KMS-11 (cell line): ENCODE results near the gene ADGRD1.

Source experiments
- H2AFZ ChIP-seq: fragments of 200-600 bp; sonication (generic); 2 replicates; pipeline ENCODE4 v1.6.1; 2016; ENCODE audit warnings: antibody characterized with exemption, mixed run types, low read depth
- H3K27ac ChIP-seq: fragments of 200-600 bp; sonication (generic); 2 replicates; pipeline ENCODE4 v1.6.1; 2016; ENCODE audit warnings: mild to moderate bottlenecking, mixed run types
- H3K27me3 ChIP-seq: fragments of 200-600 bp; sonication (generic); 2 replicates; pipeline ENCODE4 v1.6.1; 2017; ENCODE audit warnings: mild to moderate bottlenecking, low read depth, mixed run types, moderate library complexity; ENCODE audit not compliant: insufficient read depth
- H3K36me3 ChIP-seq: fragments of 200-600 bp; sonication (generic); 2 replicates; pipeline ENCODE4 v1.6.1; 2017; ENCODE audit warnings: mild to moderate bottlenecking, mixed run types; ENCODE audit not compliant: insufficient read depth
- H3K4me1 ChIP-seq: fragments of 200-600 bp; sonication (generic); 2 replicates; pipeline ENCODE4 v1.6.1; 2016; ENCODE audit warnings: mild to moderate bottlenecking, low read depth, mixed run types; ENCODE audit not compliant: poor library complexity, severe bottlenecking
- H3K4me2 ChIP-seq: fragments of 200-600 bp; sonication (generic); 2 replicates; pipeline ENCODE4 v1.7.0; 2016; ENCODE audit warnings: mild to moderate bottlenecking, mixed run types
- H3K4me3 ChIP-seq: fragments of 200-600 bp; sonication (generic); IDR thresholded peaks from 2 replicates; pipeline ENCODE4 v1.6.1; 2017; ENCODE audit warnings: low read depth, low read length, mixed read lengths; ENCODE audit not compliant: insufficient read depth
- H3K79me2 ChIP-seq: fragments of 200-600 bp; sonication (generic); 2 replicates; pipeline ENCODE4 v1.6.1; 2016; ENCODE audit warnings: low read depth, mixed run types; ENCODE audit not compliant: insufficient read depth
- H3K9ac ChIP-seq: fragments of 200-600 bp; sonication (generic); 2 replicates; pipeline ENCODE4 v1.6.1; 2016; ENCODE audit warnings: mild to moderate bottlenecking, mixed run types
- H4K20me1 ChIP-seq: fragments of 200-600 bp; sonication (generic); 2 replicates; pipeline ENCODE4 v1.6.1; 2016; ENCODE audit warnings: mild to moderate bottlenecking, mixed run types; ENCODE audit not compliant: insufficient read depth
- CTCF ChIP-seq: fragments of 200-600 bp; sonication (generic); conservative IDR thresholded peaks from 2 replicates; pipeline ENCODE4 v1.6.1; 2017; ENCODE audit warnings: low read depth, mild to moderate bottlenecking, antibody characterized with exemption, low read length, moderate library complexity, mixed read lengths

The ADGRD1 gene

GRCh38 chr12:131041968-131042833 is 88.5 kb downstream of the ADGRD1 start:
- Histone ChIP-seq H3K36me3 (no peaks in the 10 kb centered on the region), H3K9ac (no peak overlapping the region), H3K4me2 (no peak overlapping the region), H3K79me2 (no peaks in the 10 kb centered on the region), H3K27ac (no peak overlapping the region), H4K20me1 (no peaks in the 10 kb centered on the region), H3K4me1 (no peaks in the 10 kb centered on the region), H3K4me3 (no peak overlapping the region), H2AFZ (no peak overlapping the region), H3K27me3 (no peaks in the 10 kb centered on the region)
- no peak for TF ChIP-seq CTCF

- no peaks in the 10 kb centered on the region for H3K4me1 ChIP-seq
- H4K20me1 ChIP-seq: no peaks in the 10 kb centered on the region
- no peak overlapping the region for H3K4me3 ChIP-seq
- no peaks in the 10 kb centered on the region for H3K79me2 ChIP-seq
- H3K27me3 ChIP-seq: no peaks in the 10 kb centered on the region
- H3K36me3 ChIP-seq: no peaks in the 10 kb centered on the region
- no peak overlapping the region for H3K4me2 ChIP-seq
- H3K9ac ChIP-seq: no peak overlapping the region
- no peak overlapping the region for H3K27ac ChIP-seq
- no peak overlapping the region for H2AFZ ChIP-seq
- TF ChIP-seq CTCF: no peak
These were observed 89.1 kb downstream of the ADGRD1 start for GRCh38 chr12:131042834-131043245.

- Histone ChIP-seq H3K79me2 (no peaks in the 10 kb centered on the region), H3K4me1 (no peaks in the 10 kb centered on the region), H4K20me1 (no peaks in the 10 kb centered on the region), H3K27me3 (no peaks in the 10 kb centered on the region), H2AFZ (no peak overlapping the region), H3K9ac (no peak overlapping the region), H3K27ac (no peak overlapping the region), H3K36me3 (no peaks in the 10 kb centered on the region), H3K4me3 (no peak overlapping the region), H3K4me2 (no peak overlapping the region)
- no peak for TF ChIP-seq CTCF
These were observed 89.7 kb downstream of the ADGRD1 start for GRCh38 chr12:131043401-131043871.

- H4K20me1 ChIP-seq: no peaks in the 10 kb centered on the region
- no peaks in the 10 kb centered on the region for H3K79me2 ChIP-seq
- no peaks in the 10 kb centered on the region for H3K36me3 ChIP-seq
- H3K4me3 ChIP-seq: no peak overlapping the region
- no peaks in the 10 kb centered on the region for H3K4me1 ChIP-seq
- no peak overlapping the region for H3K4me2 ChIP-seq
- H3K27ac ChIP-seq: no peak overlapping the region
- no peaks in the 10 kb centered on the region for H3K27me3 ChIP-seq
- no peak overlapping the region for H3K9ac ChIP-seq
- no peak for TF ChIP-seq CTCF
- H2AFZ ChIP-seq: no peak overlapping the region
These were observed 90.4 kb downstream of the ADGRD1 start for GRCh38 chr12:131044136-131044535.
